Duodenal mucosa (tissue), 2 donors: ENCODE results near the gene IGF2BP2.
A peak's percentile ranks its signal among the peaks of the same experiment; 100 is the strongest.
"Not testable (repeated sequence)": the region's sequence is repeated elsewhere in the genome, so short reads cannot be mapped to it uniquely, and the experiment has no call there.

Experiments used
- H3K27ac ChIP-seq: one replicate; pipeline ENCODE4 v1.7.0; 2013; ENCODE audit warnings: low read depth, low read length
- H3K27me3 ChIP-seq, 2 donors: one replicate each; pipeline ENCODE4 v1.7.0; 2013; ENCODE audit warnings: low read length in 2 of 2, control low read depth in 1 of 2; ENCODE audit not compliant: insufficient read depth in 2 of 2, control insufficient read depth in 1 of 2
- H3K36me3 ChIP-seq, 2 donors: one replicate each; pipeline ENCODE4 v1.7.0; 2013; ENCODE audit warnings: low read length in 2 of 2, control low read depth in 1 of 2; ENCODE audit not compliant: insufficient read depth in 2 of 2, control insufficient read depth in 1 of 2
- H3K4me1 ChIP-seq, 2 donors: one replicate each; pipeline ENCODE4 v1.7.0; 2013; ENCODE audit warnings: low read length in 2 of 2, control low read depth in 1 of 2; ENCODE audit not compliant: insufficient read depth in 2 of 2, control insufficient read depth in 1 of 2
- H3K4me3 ChIP-seq, 2 donors: one replicate each; pipeline ENCODE4 v1.7.0; 2013; ENCODE audit warnings: low read length in 2 of 2, low read depth in 1 of 2
- H3K9ac ChIP-seq, 2 donors: one replicate each; pipeline ENCODE4 v1.7.0; 2013; ENCODE audit warnings: low read length in 2 of 2, low read depth in 1 of 2
- H3K9me3 ChIP-seq, 2 donors: one replicate each; pipeline ENCODE4 v1.7.0; 2013; ENCODE audit warnings: low read length in 2 of 2, control low read depth in 1 of 2; ENCODE audit not compliant: control insufficient read depth in 1 of 2

The IGF2BP2 gene

GRCh38 chr3:185702262-185703225, 122.3 kb downstream of the IGF2BP2 start:
- Histone ChIP-seq H3K27ac (peak overlapping the region; percentile 30), H3K9ac (peak overlapping the region; percentile 33 to 40), H3K27me3 (no peaks in the 10 kb centered on the region), H3K4me3 (peak overlapping the region; percentile 42 to 61), H3K9me3 (no peaks in the 10 kb centered on the region), H3K36me3 (no peaks in the 10 kb centered on the region), H3K4me1 (peaks cover 15 to 21% of the 10 kb centered on the region in 2 donors)

GRCh38 chr3:185701611-185702261, 123.1 kb downstream of the IGF2BP2 start:
- Histone ChIP-seq H3K9ac (peak overlapping the region; percentile 33 to 40), H3K4me3 (peak overlapping the region; percentile 42 to 61), H3K36me3 (no peaks in the 10 kb centered on the region), H3K4me1 (peaks cover 15 to 21% of the 10 kb centered on the region in 2 donors), H3K27me3 (no peaks in the 10 kb centered on the region), H3K9me3 (no peaks in the 10 kb centered on the region), H3K27ac (no peak overlapping the region)

- Histone ChIP-seq H3K27me3 (no peaks in the 10 kb centered on the region), H3K36me3 (no peaks in the 10 kb centered on the region), H3K4me3 (no peak overlapping the region), H3K9ac (no peak overlapping the region), H3K9me3 (no peaks in the 10 kb centered on the region), H3K27ac (no peak overlapping the region), H3K4me1 (peaks cover 18 to 21% of the 10 kb centered on the region in 2 donors)
These were observed 124.9 kb downstream of the IGF2BP2 start for GRCh38 chr3:185699927-185700326.

GRCh38 chr3:185697228-185697627, 127.6 kb downstream of the IGF2BP2 start:
- not testable (repeated sequence) for H3K27me3 ChIP-seq, H3K4me3 ChIP-seq, H3K27ac ChIP-seq, H3K36me3 ChIP-seq, H3K9ac ChIP-seq, H3K9me3 ChIP-seq
- H3K4me1 ChIP-seq = peaks cover 9 to 12% of the 10 kb centered on the region in 2 donors

GRCh38 chr3:185696039-185696438, 128.8 kb downstream of the IGF2BP2 start:
- Histone ChIP-seq H3K36me3 (peaks cover 3 to 4% of the 10 kb centered on the region in 2 donors), H3K27ac (no peak overlapping the region), H3K9me3 (no peaks in the 10 kb centered on the region), H3K27me3 (no peaks in the 10 kb centered on the region), H3K4me1 (peaks cover 0 to 3% of the 10 kb centered on the region in 2 donors), H3K4me3 (no peak overlapping the region), H3K9ac (no peak overlapping the region)

- Histone ChIP-seq H3K9me3 (no peaks in the 10 kb centered on the region), H3K9ac (no peak overlapping the region), H3K4me3 (no peak overlapping the region), H3K4me1 (peaks cover 0 to 3% of the 10 kb centered on the region in 2 donors), H3K36me3 (peaks cover 3 to 6% of the 10 kb centered on the region in 2 donors), H3K27me3 (no peaks in the 10 kb centered on the region), H3K27ac (no peak overlapping the region)
These were observed 130.7 kb downstream of the IGF2BP2 start for GRCh38 chr3:185693985-185694653.

- Histone ChIP-seq H3K9ac (no peak overlapping the region), H3K27ac (no peak overlapping the region), H3K4me1 (peaks cover 0 to 3% of the 10 kb centered on the region in 2 donors), H3K4me3 (no peak overlapping the region), H3K27me3 (no peaks in the 10 kb centered on the region), H3K9me3 (no peaks in the 10 kb centered on the region), H3K36me3 (peaks cover 3 to 17% of the 10 kb centered on the region in 2 donors)
These were observed 133.2 kb downstream of the IGF2BP2 start for GRCh38 chr3:185691622-185692021.

- Histone ChIP-seq H3K4me1 (no peaks in the 10 kb centered on the region), H3K9ac (no peak overlapping the region), H3K27ac (no peak overlapping the region), H3K4me3 (no peak overlapping the region), H3K27me3 (no peaks in the 10 kb centered on the region), H3K9me3 (no peaks in the 10 kb centered on the region), H3K36me3 (peaks cover 8 to 29% of the 10 kb centered on the region in 2 donors)
These were observed 137.5 kb downstream of the IGF2BP2 start for GRCh38 chr3:185687271-185687878.

- Histone ChIP-seq H3K36me3 (peaks cover 5 to 25% of the 10 kb centered on the region in 2 donors), H3K27me3 (no peaks in the 10 kb centered on the region), H3K4me3 (no peak overlapping the region), H3K9me3 (no peaks in the 10 kb centered on the region), H3K4me1 (no peaks in the 10 kb centered on the region), H3K27ac (no peak overlapping the region), H3K9ac (no peak overlapping the region)
These were observed 139.4 kb downstream of the IGF2BP2 start for GRCh38 chr3:185685231-185686035.
